Measurements from ENCODE around the gene PEAR1.

The PEAR1 gene

GRCh38 chr1:156846643-156847042 lies 46.9 kb upstream of the PEAR1 start:
- TF ChIP-seq ELF4 (IDR thresholded peaks at IDR 0.05) (no peak), FOXM1 (IDR thresholded peaks at IDR 0.05; ENCODE audit: borderline replicate concordance) (no peak), TARDBP (IDR thresholded peaks at IDR 0.05) (no peak), LEF1 (IDR thresholded peaks at IDR 0.05; ENCODE audit: borderline replicate concordance) (no peak), FOXK2 (IDR thresholded peaks at IDR 0.05) (no peak), FOXA1 (IDR thresholded peaks at IDR 0.05) (no peak), NFRKB (IDR thresholded peaks at IDR 0.05) (no peak), SP1 (IDR thresholded peaks at IDR 0.05) (no peak), BHLHE40 (IDR thresholded peaks at IDR 0.05; ENCODE audit: borderline replicate concordance) (no peak), CTBP1 (IDR thresholded peaks at IDR 0.05; ENCODE audit: borderline replicate concordance) (no peak), ZNF384 (IDR thresholded peaks at IDR 0.05) (no peak), SUZ12 (IDR thresholded peaks at IDR 0.05) (no peak), PKNOX1 (IDR thresholded peaks at IDR 0.05) (no peak), L3MBTL2 (conservative IDR thresholded peaks at IDR 0.05) (no peak)
- DNase-seq (ENCODE audit: extremely low spot score): no peak
- ChIA-PET CTCF (interaction anchor here (0.5 to 4.5 kb wide), 3 partner anchors 11 to 24 kb away, joined by 3 to 17 read pairs (median 5); partner anchors contain the start of gene NTRK1), POLR2A (no interaction called here)

GRCh38 chr1:156847591-156848460 lies 45.7 kb upstream of the PEAR1 start:
- CTCF ChIA-PET: interaction anchor here (0.6 to 4.5 kb wide), 4 partner anchors 10 to 80 kb away, joined by 4 to 17 read pairs (median 7); partner anchors contain the start of gene NTRK1
- DNase-seq (ENCODE audit: extremely low spot score): no peak
- POLR2A ChIA-PET: interaction anchor here (0.9 kb wide), 1 partner anchor 159 kb away, joined by 4 read pairs; no protein-coding TSS in a partner anchor
- TF ChIP-seq ZNF384 (IDR thresholded peaks at IDR 0.05) (no peak), ELF4 (IDR thresholded peaks at IDR 0.05) (no peak), FOXK2 (IDR thresholded peaks at IDR 0.05) (no peak), SP1 (IDR thresholded peaks at IDR 0.05) (no peak), FOXM1 (IDR thresholded peaks at IDR 0.05; ENCODE audit: borderline replicate concordance) (no peak), TARDBP (IDR thresholded peaks at IDR 0.05) (no peak), HDGF (IDR thresholded peaks at IDR 0.05; ENCODE audit: borderline replicate concordance) (no peak), L3MBTL2 (conservative IDR thresholded peaks at IDR 0.05) (no peak), NFRKB (IDR thresholded peaks at IDR 0.05) (no peak), SUZ12 (IDR thresholded peaks at IDR 0.05) (no peak), CTBP1 (IDR thresholded peaks at IDR 0.05; ENCODE audit: borderline replicate concordance) (no peak)

DNA sequence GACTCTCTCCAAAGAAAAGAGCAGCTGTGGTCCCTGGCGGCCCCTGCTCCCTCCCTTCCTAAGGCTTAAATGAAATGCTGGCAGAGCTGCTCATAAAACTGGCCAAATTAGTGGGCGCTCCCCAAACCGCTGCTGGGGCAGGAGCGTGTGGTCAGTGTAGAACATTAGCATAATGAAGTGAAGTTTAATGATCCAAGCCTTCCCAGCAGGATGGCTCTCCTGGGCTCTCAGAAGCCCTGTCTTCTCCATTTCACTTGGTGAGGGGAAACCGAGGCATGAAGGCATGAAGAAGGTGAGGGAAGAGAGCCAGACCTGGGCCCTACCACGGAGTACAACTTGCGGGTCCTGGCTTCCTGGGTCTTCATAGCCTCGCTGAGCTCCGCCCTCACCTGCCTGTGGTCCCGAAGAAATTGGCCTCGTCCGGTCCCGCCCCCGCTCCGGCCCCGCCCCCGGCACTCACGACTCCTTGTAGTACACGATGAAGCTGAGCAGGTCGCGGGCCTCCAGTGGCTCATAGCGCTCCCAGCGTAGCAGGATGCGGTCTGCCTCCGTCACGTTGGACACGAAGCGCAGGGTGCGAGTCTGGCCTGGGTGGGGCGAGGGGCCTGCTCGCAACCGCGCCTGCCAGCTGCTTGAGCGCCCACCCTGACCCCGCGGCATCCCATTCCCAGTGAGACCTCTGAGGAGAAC lies 44.9 kb upstream of the PEAR1 start:
- no peak for DNase-seq (ENCODE audit: extremely low spot score)
- TF ChIP-seq LEF1 (IDR thresholded peaks at IDR 0.05; ENCODE audit: borderline replicate concordance) (no peak), ARNT (IDR thresholded peaks at IDR 0.05) (no peak), NFRKB (IDR thresholded peaks at IDR 0.05) (no peak), ZNF384 (IDR thresholded peaks at IDR 0.05) (no peak), FOXA1 (IDR thresholded peaks at IDR 0.05) (no peak), BHLHE40 (IDR thresholded peaks at IDR 0.05; ENCODE audit: borderline replicate concordance) (no peak), CTBP1 (IDR thresholded peaks at IDR 0.05; ENCODE audit: borderline replicate concordance) (no peak), PKNOX1 (IDR thresholded peaks at IDR 0.05) (no peak)
- CTCF ChIA-PET: interaction anchor here (0.6 to 4.5 kb wide), 4 partner anchors 10 to 79 kb away, joined by 4 to 17 read pairs (median 7); partner anchors contain the start of gene NTRK1
- POLR2A ChIA-PET: interaction anchor here (0.9 kb wide), 1 partner anchor 160 kb away, joined by 4 read pairs; no protein-coding TSS in a partner anchor

DNA sequence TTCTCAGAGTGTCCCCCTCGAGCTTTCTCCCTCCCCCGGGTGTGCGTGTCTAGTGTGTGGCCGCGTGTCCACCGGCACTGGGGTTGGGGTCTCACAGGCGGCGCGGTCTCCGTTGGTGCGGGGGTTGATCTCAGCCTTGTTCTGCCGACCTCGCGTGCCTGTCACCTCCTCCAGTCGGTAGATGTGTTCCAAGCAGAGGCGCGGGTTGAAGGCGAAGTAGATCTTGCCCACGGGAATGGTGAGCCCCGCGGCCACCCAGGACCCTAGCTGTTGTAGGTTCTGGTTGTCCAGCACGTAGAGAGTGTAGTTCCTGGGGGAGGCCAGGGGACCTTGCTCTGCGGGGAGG lies 44.4 kb upstream of the PEAR1 start:
- no peak for DNase-seq (ENCODE audit: extremely low spot score)
- CTCF ChIA-PET: interaction anchor here (1.1 to 4.5 kb wide), 2 partner anchors 11 to 12 kb away, joined by 3 to 17 read pairs; partner anchors contain the start of gene NTRK1
- no peak for TF ChIP-seq HDGF (IDR thresholded peaks at IDR 0.05; ENCODE audit: borderline replicate concordance)
- TF ChIP-seq NFRKB (IDR thresholded peaks at IDR 0.05): no peak
- no peak for TF ChIP-seq L3MBTL2 (conservative IDR thresholded peaks at IDR 0.05)
- TF ChIP-seq BHLHE40 (IDR thresholded peaks at IDR 0.05; ENCODE audit: borderline replicate concordance): no peak
- no peak for TF ChIP-seq TARDBP (IDR thresholded peaks at IDR 0.05)
- TF ChIP-seq LEF1 (IDR thresholded peaks at IDR 0.05; ENCODE audit: borderline replicate concordance): no peak
- POLR2A ChIA-PET: no interaction called here

DNA sequence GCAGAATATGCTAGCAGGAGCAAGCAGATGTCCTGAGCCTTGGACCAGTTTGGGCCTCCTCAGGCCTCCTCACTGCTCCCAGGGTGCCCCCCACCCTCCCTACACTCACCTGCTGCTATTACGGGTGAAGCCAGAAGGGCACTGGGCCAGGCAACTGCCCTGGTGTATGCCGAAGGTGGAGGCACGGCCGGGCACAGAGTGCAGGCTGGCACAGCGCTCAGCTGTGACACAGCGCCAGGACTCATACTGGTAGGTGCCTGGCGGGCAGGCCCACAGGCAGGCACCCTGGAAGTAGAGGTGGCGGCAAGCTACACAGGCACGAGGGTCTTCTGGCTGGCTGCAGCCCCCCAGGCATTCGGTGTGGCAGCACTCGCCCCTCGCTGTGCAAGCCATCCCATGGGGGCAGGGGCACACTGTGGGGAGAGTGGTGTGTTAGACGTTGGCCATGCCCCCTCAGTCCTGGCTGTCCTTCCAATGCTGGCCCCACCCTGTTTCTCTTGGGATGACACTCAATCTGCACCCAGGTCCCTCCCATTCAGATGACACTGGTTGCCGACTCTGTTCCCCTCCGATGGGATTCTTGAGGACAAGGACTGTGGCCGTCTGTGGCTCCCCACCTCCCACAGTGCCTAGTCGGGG lies 41.6 kb upstream of the PEAR1 start:
- ChIA-PET CTCF (interaction anchor here (2.5 kb wide), 1 partner anchor 13 kb away, joined by 10 read pairs; no protein-coding TSS in a partner anchor), POLR2A (interaction anchor here (0.7 to 1.0 kb wide), 2 partner anchors 123 to 191 kb away, joined by 3 read pairs; partner anchors contain the start of genes ISG20L2 and METTL25B)
- DNase-seq (ENCODE audit: extremely low spot score): no peak
- TF ChIP-seq SUZ12 (IDR thresholded peaks at IDR 0.05) (no peak), HDGF (IDR thresholded peaks at IDR 0.05; ENCODE audit: borderline replicate concordance) (no peak)

DNA sequence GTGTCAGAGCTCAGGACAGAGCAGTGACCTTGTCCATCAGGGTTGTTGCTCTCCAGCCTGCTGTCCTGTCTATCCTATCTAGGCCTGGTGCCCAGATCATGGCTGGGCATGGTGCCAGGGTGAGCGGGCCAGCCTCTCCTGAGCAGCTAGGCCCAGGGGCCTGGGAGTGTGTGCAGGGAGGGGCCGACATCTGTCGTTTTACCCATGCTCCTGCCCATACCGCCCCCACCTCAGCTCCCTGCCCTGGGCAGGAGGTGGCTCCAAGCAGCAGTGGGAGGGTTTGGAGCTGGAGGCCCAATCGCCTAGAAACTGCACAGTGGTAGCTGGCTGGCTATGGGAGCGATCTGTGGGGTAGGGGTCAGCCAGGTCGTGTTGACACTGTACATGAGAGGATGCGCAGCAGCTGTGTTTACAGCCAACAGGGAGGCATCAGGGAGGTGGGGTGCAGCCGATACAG lies 41.1 kb upstream of the PEAR1 start:
- POLR2A ChIA-PET: interaction anchor here (0.7 to 1.0 kb wide), 2 partner anchors 124 to 191 kb away, joined by 3 read pairs; partner anchors contain the start of genes ISG20L2 and METTL25B
- TF ChIP-seq HDGF (IDR thresholded peaks at IDR 0.05; ENCODE audit: borderline replicate concordance) (no peak), LEF1 (IDR thresholded peaks at IDR 0.05; ENCODE audit: borderline replicate concordance) (no peak)
- DNase-seq (ENCODE audit: extremely low spot score): no peak
- CTCF ChIA-PET: interaction anchor here (2.5 kb wide), 1 partner anchor 14 kb away, joined by 10 read pairs; no protein-coding TSS in a partner anchor
